Colonic mucosa (tissue), 4 donors: Measurements from ENCODE around the gene NELFB. TPM values are rescaled to one million over a fixed set of nuclear protein-coding genes. Genes with fewer than 3 reads are reported as not detected.
"Not testable (repeated sequence)": the region's sequence is repeated elsewhere in the genome, so short reads cannot be mapped to it uniquely, and the experiment has no call there.

ENCODE experiments used
- DNase-seq: peaks from one replicate; pipeline ENCODE4 v3.0.0-alpha.2; 2020
- H3K27ac ChIP-seq: fragments of 200-600 bp; one replicate; pipeline ENCODE4 v1.8.0; 2021
- H3K27me3 ChIP-seq: fragments of 200-600 bp; one replicate; pipeline ENCODE4 v1.8.0; 2021
- H3K36me3 ChIP-seq: fragments of 200-600 bp; one replicate; pipeline ENCODE4 v1.8.0; 2021
- H3K4me1 ChIP-seq: fragments of 200-600 bp; one replicate; pipeline ENCODE4 v1.8.0; 2021; ENCODE audit warnings: mild to moderate bottlenecking
- H3K4me3 ChIP-seq: fragments of 200-600 bp; one replicate; pipeline ENCODE4 v1.8.0; 2021
- H3K9ac ChIP-seq, 2 donors: one replicate each; pipeline ENCODE4 v1.7.0; 2013; ENCODE audit warnings: control low read depth in 2 of 2, low read depth in 2 of 2, low read length in 2 of 2
- H3K9me3 ChIP-seq: fragments of 200-600 bp; one replicate; pipeline ENCODE4 v1.8.0; 2021
- intact Hi-C: fragments of 100-400 bp; cut with DNase I; formaldehyde crosslinking; loops from one replicate; pipeline ENCODE4 v1.14.1; 2022
- total RNA-seq, 2 donors: library from RNA; stranded (reverse); fragmentation: NEBNext Ultra II Directional in 1 of 2; extraction: Animal tissue kit (Norgen Biotek cat#: 25700) in 1 of 2; gene quantifications; one replicate each; pipeline ENCODE4 v1.2.1, GENCODE V29; 2021
- TF ChIP-seq, protein P1 (sequence below): fragments of 200-600 bp; IDR thresholded peaks from one replicate; pipeline ENCODE4 v1.8.0; 2022; ENCODE audit warnings: antibody characterized with exemption, mild to moderate bottlenecking
- donor health status: healthy.
- donor health status: DM: no; HTN: no; CAD: no.
- donor health status: DM: no; HTN: no; CAD: no.

Gene NELFB
- total RNA-seq, 2 donors from 2014 or later = 62.1 to 87.1 TPM

DNA sequence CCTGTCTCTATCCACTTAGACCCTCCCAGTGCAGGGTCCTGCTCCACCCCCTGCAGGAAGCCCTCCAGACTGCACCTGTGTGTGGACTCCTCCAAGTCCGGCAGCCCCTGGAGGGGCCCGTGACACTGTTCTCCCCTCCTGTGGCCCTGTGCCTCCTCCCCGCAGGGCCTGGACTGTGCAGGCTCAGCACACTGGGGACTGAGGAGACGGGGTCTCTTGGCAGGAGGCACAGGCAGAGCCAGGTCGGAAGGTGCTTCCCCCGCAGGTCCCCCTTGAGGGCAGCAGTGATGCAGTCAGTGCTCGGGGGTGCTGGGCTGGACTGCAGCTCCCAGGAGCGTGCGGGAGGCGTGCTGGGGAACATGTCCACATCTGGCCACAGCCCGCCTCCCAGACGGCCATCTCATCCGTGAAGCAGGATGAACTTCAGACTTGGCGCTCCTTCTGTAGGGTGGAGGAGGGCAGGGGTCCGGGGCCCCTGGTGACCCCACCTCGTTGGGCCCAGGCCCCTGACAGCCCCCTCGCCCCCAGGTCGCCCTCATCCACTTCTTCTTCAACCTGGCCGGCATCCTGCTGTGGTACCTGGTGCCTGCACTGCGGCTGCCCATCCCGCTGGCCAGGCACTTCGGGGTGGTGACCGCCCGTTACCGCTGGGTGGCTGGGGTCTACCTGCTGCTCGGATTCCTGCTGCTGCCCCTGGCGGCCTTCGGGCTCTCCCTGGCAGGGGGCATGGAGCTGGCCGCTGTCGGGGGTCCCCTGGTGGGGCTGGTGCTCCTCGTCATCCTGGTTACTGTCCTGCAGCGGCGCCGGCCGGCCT is 19.5 kb upstream of the NELFB start:
- H3K27ac ChIP-seq = no peak overlapping the region
- no peaks in the 10 kb centered on the region for H3K36me3 ChIP-seq
- DNase-seq = no peak
- H3K4me1 ChIP-seq = peaks cover 23% of the 10 kb centered on the region
- H3K9me3 ChIP-seq = no peaks in the 10 kb centered on the region
- TF ChIP-seq, protein P1, sequence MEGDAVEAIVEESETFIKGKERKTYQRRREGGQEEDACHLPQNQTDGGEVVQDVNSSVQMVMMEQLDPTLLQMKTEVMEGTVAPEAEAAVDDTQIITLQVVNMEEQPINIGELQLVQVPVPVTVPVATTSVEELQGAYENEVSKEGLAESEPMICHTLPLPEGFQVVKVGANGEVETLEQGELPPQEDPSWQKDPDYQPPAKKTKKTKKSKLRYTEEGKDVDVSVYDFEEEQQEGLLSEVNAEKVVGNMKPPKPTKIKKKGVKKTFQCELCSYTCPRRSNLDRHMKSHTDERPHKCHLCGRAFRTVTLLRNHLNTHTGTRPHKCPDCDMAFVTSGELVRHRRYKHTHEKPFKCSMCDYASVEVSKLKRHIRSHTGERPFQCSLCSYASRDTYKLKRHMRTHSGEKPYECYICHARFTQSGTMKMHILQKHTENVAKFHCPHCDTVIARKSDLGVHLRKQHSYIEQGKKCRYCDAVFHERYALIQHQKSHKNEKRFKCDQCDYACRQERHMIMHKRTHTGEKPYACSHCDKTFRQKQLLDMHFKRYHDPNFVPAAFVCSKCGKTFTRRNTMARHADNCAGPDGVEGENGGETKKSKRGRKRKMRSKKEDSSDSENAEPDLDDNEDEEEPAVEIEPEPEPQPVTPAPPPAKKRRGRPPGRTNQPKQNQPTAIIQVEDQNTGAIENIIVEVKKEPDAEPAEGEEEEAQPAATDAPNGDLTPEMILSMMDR = no peak
- H3K4me3 ChIP-seq = no peak overlapping the region
- peaks cover 24% of the 10 kb centered on the region for H3K27me3 ChIP-seq
- peak overlapping the region in 1 of 2 donors; percentile 77 for H3K9ac ChIP-seq
- intact Hi-C loops = no loop called here

- Histone ChIP-seq H3K9me3 (no peaks in the 10 kb centered on the region), H3K9ac (peak overlapping the region; percentile 29 to 77), H3K4me1 (peaks cover 23% of the 10 kb centered on the region), H3K36me3 (no peaks in the 10 kb centered on the region), H3K27me3 (peaks cover 24% of the 10 kb centered on the region), H3K4me3 (no peak overlapping the region), H3K27ac (no peak overlapping the region)
- intact Hi-C loops = no loop called here
- TF ChIP-seq, protein P1 = peak; percentile 100
- DNase-seq = peak; percentile 93
These were observed 18.7 kb upstream of the NELFB start for GRCh38 chr9:137236238-137236935.

GRCh38 chr9:137236936-137237421 is 18.1 kb upstream of the NELFB start:
- Histone ChIP-seq H3K36me3 (no peaks in the 10 kb centered on the region), H3K27ac (peak overlapping the region; percentile 54), H3K9me3 (no peaks in the 10 kb centered on the region), H3K4me3 (no peak overlapping the region), H3K4me1 (peaks cover 23% of the 10 kb centered on the region), H3K27me3 (peaks cover 24% of the 10 kb centered on the region), H3K9ac (peak overlapping the region in 1 of 2 donors; percentile 77)
- TF ChIP-seq, protein P1 = no peak
- no peak for DNase-seq
- intact Hi-C loops = no loop called here

- Histone ChIP-seq H3K9me3 (no peaks in the 10 kb centered on the region), H3K9ac (peak overlapping the region; percentile 60 to 77), H3K27ac (peak overlapping the region; percentile 54), H3K4me1 (peaks cover 33% of the 10 kb centered on the region), H3K27me3 (peaks cover 17% of the 10 kb centered on the region), H3K36me3 (peaks cover 5% of the 10 kb centered on the region), H3K4me3 (no peak overlapping the region)
- DNase-seq = peak; percentile 78
- TF ChIP-seq, protein P1 = no peak
- intact Hi-C loops = no loop called here
These were observed 17.1 kb upstream of the NELFB start for GRCh38 chr9:137237759-137238726.

DNA sequence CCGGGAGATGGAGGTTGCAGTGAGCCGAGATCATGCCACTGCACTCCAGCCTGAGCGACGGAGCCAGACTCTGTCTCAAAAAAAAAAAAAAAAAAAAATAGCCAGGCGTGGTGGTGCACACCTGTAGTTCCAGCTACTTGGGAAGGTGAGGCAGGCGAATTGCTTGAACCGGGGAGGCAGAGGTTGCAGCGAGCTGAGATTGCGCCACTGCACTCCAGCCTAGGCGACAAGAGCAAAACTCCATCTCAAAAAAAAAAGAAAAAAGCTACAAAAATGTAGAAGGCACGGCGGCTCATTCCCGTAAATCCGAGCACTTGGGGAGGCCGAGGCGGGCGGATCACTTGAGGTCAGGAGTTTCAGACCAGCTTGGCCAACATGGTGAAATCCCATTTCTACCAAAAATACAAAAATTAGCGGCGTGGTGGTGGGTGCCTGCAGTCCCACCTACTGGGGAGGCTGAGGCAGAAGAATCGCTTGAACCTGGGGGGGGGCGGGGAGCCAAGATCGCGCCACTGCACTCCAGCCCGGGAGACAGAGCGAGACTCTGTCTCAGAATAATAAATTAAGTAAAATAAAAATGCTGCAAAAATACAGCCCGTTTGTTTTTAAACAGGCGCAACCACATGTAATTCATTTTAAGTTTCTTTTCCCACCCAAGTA is 15.5 kb upstream of the NELFB start:
- intact Hi-C loops = not testable (repeated sequence)

More for the DNA sequence above, 15.5 kb upstream of the NELFB start:
- H3K9me3 ChIP-seq, H3K27me3 ChIP-seq, DNase-seq: not testable (repeated sequence)
- Histone ChIP-seq H3K4me3 (peak overlapping the region; percentile 67), H3K4me1 (peaks cover 36% of the 10 kb centered on the region), H3K9ac (peak overlapping the region; percentile 78 to 91), H3K27ac (peak overlapping the region; percentile 99), H3K36me3 (peaks cover 10% of the 10 kb centered on the region)
